ENCODE results near the gene CCT5.

CCT5 gene

DNA sequence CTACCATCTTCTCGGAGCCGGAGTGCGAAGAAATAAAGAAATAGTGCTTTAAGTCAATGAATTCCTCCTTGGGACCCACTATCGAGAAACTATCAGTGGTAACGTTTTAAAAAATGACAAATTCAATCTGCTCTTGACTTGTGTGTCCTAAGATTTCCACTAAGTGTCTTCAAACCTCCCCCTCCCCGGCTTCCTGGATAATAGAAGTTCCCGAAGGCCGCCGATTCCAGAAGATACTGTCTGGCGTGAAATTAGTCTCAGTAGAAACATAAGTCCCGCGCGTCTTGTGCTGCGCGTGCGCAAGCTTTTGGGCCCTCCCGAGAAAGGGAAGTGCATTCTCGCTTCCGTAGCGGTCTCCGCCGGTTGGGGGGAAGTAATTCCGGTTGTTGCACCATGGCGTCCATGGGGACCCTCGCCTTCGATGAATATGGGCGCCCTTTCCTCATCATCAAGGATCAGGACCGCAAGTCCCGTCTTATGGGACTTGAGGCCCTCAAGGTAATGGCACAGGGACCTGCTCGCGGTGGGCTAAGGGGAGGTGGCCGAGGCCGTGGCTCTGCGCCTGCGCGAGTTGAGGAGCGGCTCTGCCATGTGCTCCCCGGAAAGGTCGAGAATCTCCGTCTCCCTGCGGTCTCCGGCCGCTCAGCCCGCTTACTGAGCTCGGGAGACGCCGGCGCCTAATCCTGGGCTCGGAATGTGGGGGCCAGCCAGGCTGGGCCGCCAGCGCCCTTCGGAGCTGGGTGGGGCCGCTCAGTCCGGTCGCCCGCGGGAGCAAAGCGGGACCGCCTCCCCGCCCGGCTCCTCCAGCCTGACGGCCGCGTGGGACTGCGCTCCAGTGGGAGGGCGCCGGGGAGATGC lies at the start of gene CCT5:
TSS of gene CCT5 (plus strand) at position 333 of the 858 bp plus-strand sequence. CDS start at position 394, 61 bp downstream.
- DNase-seq = peak; percentile 94

DNA sequence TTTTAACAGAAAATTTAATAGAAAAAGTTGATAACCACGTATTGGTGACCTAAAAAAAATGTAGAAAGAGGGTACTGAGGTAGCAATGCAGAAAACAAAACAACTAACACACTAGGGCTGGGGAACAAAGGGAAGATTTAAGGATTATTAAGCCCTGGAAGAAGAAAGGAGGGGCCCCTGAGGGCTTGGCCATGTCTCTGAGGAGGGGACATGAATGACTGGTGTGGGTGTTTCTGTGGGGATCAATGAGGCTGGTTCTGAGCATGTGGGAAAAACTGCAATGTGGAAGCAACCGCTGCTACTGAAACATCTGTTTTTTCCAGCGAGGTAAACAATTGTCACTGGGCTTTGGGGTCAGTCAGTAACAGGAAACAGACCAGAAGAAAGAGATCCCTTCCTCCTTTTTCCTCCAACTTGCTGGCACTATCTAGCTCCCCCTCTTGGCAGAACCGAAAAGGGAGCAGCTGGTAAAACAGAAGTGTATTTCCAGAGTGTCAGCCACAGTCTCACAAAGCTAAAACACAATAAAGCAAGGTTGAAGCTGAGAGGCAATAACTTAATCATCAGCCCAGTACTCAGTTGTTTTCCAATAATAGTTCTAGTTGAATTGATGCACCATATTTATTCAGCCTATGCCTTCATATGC lies 48.7 kb upstream of the CCT5 start:
- no peak for DNase-seq

- no peak for DNase-seq
These were observed 47.8 kb upstream of the CCT5 start for GRCh38 chr5:10202089-10202910.

GRCh38 chr5:10209004-10209403 lies 41.1 kb upstream of the CCT5 start:
- DNase-seq = no peak

- DNase-seq = no peak
These were observed 36.8 kb upstream of the CCT5 start for GRCh38 chr5:10213316-10213715.

- DNase-seq = no peak
These were observed 36.0 kb upstream of the CCT5 start for GRCh38 chr5:10214041-10214440.

DNA sequence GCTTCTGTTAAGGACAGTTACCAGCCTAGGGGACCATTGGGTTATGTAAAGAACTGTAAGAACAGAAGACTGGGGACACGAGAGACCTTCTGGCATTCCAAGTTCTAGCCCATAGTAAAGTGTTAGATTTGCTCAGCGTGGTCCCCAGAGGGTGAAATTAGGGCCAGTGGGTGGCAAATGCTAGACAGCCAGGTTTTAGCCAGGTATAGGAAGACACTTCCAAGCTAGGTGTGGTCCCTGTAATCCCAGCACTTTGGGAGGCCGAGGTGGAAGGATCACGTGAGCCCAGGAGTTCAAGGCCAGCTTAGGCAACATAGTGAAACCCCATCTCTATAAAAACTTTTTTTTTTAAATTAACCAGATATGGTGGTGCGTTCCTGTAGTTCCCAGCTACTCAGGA lies 34.7 kb upstream of the CCT5 start:
- no peak for DNase-seq

GRCh38 chr5:10216107-10216506 lies 34.0 kb upstream of the CCT5 start:
- no peak for DNase-seq

DNA sequence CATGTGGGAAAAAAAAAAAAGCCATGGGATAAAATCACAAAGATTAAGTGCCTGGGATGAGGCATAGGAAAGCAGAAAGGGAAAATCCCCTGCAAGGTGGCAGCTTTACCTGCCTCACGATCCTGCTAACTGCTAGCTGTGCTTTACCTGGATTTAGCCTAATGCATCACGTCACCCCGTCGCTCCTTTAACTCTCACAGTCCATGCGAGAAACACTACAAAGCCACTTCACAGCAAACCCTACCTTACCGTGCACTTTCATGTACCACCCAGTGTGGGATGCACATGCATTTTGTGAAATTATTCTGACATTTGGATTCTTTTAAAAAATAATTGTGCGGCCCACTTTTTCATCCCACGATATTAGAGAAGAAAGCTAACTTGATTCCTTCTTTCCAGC lies 31.4 kb upstream of the CCT5 start:
- DNase-seq = no peak

- no peak for DNase-seq
These were observed 31.0 kb upstream of the CCT5 start for GRCh38 chr5:10219068-10219467.

GRCh38 chr5:10220248-10220647 lies 29.8 kb upstream of the CCT5 start:
- DNase-seq = no peak

GRCh38 chr5:10222326-10222725 lies 27.8 kb upstream of the CCT5 start:
- DNase-seq = no peak

DNA sequence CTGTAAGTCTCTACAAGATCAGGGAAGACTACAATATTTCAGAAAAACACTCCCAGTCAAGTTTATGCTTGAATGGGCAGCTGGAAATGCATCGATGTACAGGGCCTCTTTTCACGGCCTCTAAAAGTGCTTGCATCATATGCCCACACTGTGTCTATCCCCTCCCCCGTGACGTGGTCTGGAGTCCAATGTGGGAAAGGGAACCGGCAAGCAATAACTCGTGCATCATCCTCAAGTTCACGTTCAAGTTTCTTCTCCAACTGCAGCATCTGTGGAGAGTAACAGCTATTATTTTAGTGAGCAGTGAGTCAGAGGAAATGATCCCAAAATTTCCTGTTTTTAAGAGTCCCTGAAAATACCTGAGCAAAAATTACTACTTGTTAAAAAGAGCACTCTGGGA lies 22.7 kb upstream of the CCT5 start:
- no peak for DNase-seq

DNA sequence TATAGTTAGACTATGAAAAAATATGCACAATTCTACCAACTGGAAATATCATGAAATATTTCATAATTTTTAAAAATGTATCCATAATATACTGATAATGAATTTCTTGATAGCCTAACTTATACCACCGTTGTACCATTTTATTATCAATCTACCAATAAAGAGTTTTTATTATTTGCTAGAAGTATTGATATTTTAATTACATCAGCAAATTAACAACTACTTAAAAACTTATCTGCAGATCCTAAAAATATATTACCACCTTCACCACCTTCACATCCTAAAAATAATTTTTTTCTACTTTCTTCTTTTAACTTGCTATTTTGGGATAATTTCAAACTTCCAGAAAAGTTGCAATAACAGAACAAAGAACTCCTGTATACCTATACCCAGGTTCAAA lies 21.8 kb upstream of the CCT5 start:
- no peak for DNase-seq

GRCh38 chr5:10229306-10230048 lies 20.6 kb upstream of the CCT5 start:
- no peak for DNase-seq

- DNase-seq = no peak
These were observed 17.7 kb upstream of the CCT5 start for GRCh38 chr5:10232386-10232785.

DNA sequence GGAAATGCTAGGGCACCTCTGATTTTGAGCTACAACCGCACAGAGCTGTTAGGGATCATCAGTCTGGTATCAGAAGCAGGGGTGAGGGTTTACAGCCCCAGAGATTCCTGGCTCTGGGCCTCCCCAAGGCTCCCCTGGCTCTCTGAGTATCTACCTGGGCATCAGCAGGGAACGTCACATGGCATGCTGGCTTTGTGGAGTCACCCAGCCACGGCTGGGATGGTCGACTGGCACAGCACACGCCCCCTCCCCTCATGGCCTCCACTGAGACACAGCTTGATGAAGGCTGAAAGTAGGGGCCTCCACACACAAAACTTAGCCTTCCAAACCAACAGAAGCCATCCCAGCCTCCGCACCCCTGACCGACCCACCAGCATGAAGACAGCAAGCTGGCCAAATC lies 17.1 kb upstream of the CCT5 start:
- no peak for DNase-seq

DNA sequence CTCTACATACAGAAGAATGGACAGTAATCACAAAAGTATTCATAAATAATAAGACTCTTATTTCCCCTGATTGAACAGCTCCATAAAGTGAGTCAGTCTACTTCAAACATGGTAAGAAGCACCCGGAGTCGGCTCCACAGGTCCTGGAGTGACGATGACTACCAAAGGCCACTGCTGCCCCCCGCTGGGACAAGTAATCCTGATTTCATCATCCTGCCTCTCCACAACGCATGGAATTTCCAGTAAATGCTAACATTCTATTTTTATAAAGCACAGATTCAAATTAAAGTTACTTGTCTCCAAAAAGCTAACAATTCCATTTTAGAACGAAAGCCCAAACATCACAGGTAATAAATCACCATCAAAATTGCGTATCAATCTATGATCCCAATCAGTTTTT lies 16.6 kb upstream of the CCT5 start:
- no peak for DNase-seq

DNA sequence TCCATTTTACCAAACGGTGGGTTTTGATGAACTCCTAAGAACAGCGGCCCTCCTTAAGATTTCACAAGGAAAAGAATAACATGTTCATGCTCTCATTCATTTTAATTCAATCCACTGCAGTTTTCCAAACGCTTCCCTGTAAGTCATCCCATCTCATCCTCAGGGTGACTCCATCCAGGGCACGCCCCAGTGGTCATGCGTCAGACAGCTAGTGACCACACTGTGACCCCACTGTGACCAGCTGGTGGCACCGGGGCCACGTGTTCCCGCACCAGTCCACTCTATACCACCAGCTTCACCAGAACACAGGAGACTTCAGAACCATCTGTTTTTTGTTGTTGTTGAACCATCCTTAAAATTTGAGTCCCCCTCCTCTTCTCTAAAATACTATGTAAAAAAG lies 14.7 kb upstream of the CCT5 start:
- no peak for DNase-seq

DNA sequence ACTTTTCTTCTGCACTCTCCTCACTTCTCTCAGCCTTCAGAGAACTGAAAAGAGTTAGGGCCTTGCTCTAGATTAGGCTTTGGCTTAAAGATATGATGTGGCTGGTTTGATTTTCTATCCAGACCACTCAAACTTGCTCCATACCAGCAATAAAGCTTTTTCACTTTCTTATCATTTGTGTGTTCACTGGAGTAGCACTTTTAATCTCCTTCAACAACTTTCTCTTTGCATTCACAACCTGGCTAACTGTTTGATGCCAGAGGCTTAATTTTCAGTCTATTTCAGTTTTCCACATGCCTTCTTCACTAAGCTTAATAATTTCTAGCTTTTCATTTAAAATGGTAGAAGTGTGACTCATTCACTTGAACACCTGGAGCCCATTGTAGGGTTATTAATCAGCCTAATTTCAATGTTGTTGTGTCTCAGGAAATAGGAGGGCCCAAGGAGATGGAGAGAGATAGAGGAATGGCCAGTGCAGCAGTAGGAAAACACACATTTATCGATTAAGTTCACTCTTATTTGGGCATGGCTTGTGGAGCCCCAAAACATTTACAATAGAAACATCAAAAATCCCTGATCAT lies 6.3 kb upstream of the CCT5 start:
- no peak for DNase-seq

GRCh38 chr5:10244342-10244944 lies 5.6 kb upstream of the CCT5 start:
- DNase-seq = no peak

GRCh38 chr5:10246761-10247160 lies 3.3 kb upstream of the CCT5 start:
- no peak for DNase-seq
